ENCODE measurements around the gene COX8A.

DNA sequence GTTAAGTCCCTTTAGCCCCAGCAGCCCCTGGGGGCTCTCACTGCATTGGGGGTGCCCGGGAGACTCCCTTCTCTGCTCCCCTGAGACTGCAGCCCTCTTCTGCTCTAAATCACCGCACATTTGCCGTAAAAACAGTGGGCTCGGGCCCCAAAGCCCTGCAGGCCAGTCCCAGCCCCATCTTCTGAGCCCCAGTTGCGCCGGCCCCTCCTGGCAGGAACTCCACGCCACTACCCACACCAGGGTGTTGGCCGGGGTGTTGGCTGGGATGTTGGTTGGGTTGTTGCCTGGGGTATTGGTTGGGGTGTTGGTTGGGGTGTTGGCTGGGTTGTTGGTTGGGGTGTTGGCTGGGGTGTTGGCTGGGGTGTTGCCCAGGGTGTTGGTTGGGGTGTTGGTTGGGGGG, 35.3 kb downstream of the COX8A start:
- TF ChIP-seq, protein P1, sequence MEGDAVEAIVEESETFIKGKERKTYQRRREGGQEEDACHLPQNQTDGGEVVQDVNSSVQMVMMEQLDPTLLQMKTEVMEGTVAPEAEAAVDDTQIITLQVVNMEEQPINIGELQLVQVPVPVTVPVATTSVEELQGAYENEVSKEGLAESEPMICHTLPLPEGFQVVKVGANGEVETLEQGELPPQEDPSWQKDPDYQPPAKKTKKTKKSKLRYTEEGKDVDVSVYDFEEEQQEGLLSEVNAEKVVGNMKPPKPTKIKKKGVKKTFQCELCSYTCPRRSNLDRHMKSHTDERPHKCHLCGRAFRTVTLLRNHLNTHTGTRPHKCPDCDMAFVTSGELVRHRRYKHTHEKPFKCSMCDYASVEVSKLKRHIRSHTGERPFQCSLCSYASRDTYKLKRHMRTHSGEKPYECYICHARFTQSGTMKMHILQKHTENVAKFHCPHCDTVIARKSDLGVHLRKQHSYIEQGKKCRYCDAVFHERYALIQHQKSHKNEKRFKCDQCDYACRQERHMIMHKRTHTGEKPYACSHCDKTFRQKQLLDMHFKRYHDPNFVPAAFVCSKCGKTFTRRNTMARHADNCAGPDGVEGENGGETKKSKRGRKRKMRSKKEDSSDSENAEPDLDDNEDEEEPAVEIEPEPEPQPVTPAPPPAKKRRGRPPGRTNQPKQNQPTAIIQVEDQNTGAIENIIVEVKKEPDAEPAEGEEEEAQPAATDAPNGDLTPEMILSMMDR (IDR thresholded peaks at IDR 0.05; ENCODE audit: low read length): no peak
- no peak for TF ChIP-seq EZH2 (IDR thresholded peaks at IDR 0.05; ENCODE audit: borderline replicate concordance, low read length)

Data from OCI-LY1 (cell line).